22Rv1 (cell line): ENCODE results near the gene MAP3K14.

Source experiments
- ZFX ChIP-seq: fragments of 450-650 bp; IDR thresholded peaks from 2 replicates; pipeline ENCODE4 v1.6.1; 2017; ENCODE audit warnings: antibody characterized with exemption, borderline replicate concordance
- TF ChIP-seq, protein P1 (sequence below): fragments of 450-650 bp; IDR thresholded peaks from 2 replicates; pipeline ENCODE4 v1.5.1; 2017; ENCODE audit warnings: mild to moderate bottlenecking

DNA sequence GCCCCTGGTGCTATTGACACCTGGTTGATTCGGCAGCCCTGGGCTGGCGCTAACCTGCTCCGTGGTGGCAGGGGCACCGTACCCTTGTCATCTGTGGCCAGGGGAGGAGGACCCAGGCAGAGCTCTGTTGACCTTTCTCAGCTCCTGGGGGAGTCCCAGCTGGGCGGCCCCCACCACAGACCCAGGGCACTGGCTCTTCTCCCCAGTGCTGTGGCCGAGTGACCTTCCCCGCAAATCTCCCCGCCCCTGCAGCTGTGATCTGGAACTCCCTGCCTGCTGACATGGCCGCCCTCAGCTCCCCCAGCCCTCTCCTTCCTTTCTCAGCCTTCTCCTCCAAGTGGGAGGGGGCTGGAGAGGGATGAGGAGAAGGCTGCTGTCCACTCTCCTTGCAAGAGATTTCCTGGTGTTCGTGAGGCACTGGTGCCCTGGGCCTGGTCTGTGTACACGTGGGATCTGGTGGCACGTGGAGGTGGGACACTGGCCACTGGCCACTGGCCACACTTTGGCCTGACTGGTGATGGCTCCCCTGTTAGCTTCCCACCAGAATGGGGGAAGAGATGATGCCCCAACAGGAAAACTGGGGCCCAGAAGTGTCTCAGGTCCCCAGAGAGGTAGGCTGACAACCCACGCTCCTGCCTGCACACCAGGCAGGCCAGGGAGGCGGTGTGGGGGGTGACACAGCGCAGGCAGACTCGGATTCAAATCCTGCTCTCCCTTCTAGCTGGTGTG is 87.0 kb downstream of the MAP3K14 start:
- no peak for TF ChIP-seq ZFX
- TF ChIP-seq, protein P1, sequence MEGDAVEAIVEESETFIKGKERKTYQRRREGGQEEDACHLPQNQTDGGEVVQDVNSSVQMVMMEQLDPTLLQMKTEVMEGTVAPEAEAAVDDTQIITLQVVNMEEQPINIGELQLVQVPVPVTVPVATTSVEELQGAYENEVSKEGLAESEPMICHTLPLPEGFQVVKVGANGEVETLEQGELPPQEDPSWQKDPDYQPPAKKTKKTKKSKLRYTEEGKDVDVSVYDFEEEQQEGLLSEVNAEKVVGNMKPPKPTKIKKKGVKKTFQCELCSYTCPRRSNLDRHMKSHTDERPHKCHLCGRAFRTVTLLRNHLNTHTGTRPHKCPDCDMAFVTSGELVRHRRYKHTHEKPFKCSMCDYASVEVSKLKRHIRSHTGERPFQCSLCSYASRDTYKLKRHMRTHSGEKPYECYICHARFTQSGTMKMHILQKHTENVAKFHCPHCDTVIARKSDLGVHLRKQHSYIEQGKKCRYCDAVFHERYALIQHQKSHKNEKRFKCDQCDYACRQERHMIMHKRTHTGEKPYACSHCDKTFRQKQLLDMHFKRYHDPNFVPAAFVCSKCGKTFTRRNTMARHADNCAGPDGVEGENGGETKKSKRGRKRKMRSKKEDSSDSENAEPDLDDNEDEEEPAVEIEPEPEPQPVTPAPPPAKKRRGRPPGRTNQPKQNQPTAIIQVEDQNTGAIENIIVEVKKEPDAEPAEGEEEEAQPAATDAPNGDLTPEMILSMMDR, result no peak
